Endothelial cell of umbilical vein (primary cell): ENCODE data around the gene LINC00237. TPM values are rescaled to one million over a fixed set of nuclear protein-coding genes. Genes with fewer than 3 reads are reported as not detected.

Experiments used
- BruUV-seq: library from RNA; stranded (reverse); fragments of 400-500 nt; replicated peaks from 2 replicates; lab custom pipeline; 2021; lab: Mats Ljungman, UMichigan
- CTCF ChIA-PET: fragments of 300-600, 350-600 bp; sonication (Branson Sonifier 250); formaldehyde crosslinking; loops from one replicate; lab custom pipeline; 2021; ENCODE audit warnings: antibody characterized with exemption, inconsistent platforms; lab: Charles Lee
- POLR2A ChIA-PET: fragments of 300-600, 350-600 bp; sonication (Branson Sonifier 250); formaldehyde crosslinking; loops from one replicate; lab custom pipeline; 2021; ENCODE audit warnings: antibody characterized with exemption, inconsistent platforms; lab: Charles Lee
- DNase-seq: peaks from one replicate; pipeline ENCODE4 v3.0.0-alpha.2; 2011; ENCODE audit warnings: low read depth, low spot score
- FAIRE-seq: peaks from 2 replicates; lab custom pipeline; 2011; peaks lifted over from hg19 to GRCh38; lab: Jason Lieb, UNC
- H2AFZ ChIP-seq: 2 replicates; pipeline ENCODE4 v1.6.0; 2012; ENCODE audit warnings: low read depth, low read length, control low read depth, inconsistent platforms
- H3K27ac ChIP-seq: 2 replicates; pipeline ENCODE4 v1.5.1; 2011; ENCODE audit warnings: low read depth, mild to moderate bottlenecking, control low read depth, low read length, moderate library complexity; ENCODE audit not compliant: insufficient read depth
- H3K27me3 ChIP-seq, 2 experiments: 2 replicates each; pipeline versions ENCODE4 v1.6.0 to v1.6.1; 2011; ENCODE audit warnings: low read length in 2 of 2, mixed read lengths in 1 of 2; ENCODE audit not compliant: control insufficient read depth in 2 of 2, insufficient read depth in 2 of 2
- H3K36me3 ChIP-seq, 2 experiments: 2 replicates in 1 of 2; 3 replicates in 1 of 2; pipeline ENCODE4 v1.5.1; 2011; ENCODE audit warnings: low read length in 2 of 2, mild to moderate bottlenecking in 1 of 2, moderate library complexity in 1 of 2; ENCODE audit not compliant: control insufficient read depth in 2 of 2, insufficient read depth in 2 of 2; ENCODE audit errors: extremely low read depth in 1 of 2
- H3K4me1 ChIP-seq: 3 replicates; pipeline ENCODE4 v1.5.1; 2011; ENCODE audit warnings: mild to moderate bottlenecking, low read length; ENCODE audit not compliant: control insufficient read depth, insufficient read depth; ENCODE audit errors: extremely low read depth
- H3K4me2 ChIP-seq: 2 replicates; pipeline ENCODE4 v1.6.1; 2011; ENCODE audit warnings: low read length, control low read depth, mixed read lengths; ENCODE audit not compliant: insufficient read depth
- H3K4me3 ChIP-seq, 3 experiments: fragments of 200-600 bp in 1 of 3; sonication (generic), shearing (Covaris generic) in 1 of 3; replicated peaks in 1 of 3; 2 replicates each; pipeline ENCODE4 v1.5.1; 2011 to 2016; ENCODE audit warnings: control low read depth in 3 of 3, low read length in 3 of 3, mild to moderate bottlenecking in 2 of 3, inconsistent platforms in 1 of 3, low read depth in 1 of 3, moderate library complexity in 1 of 3; ENCODE audit not compliant: insufficient read depth in 1 of 3
- H3K79me2 ChIP-seq: 2 replicates; pipeline ENCODE4 v1.6.0; 2012; ENCODE audit warnings: low read length, inconsistent platforms; ENCODE audit not compliant: control insufficient read depth, insufficient read depth
- H3K9ac ChIP-seq: replicated peaks from 2 replicates; pipeline ENCODE3; 2011; ENCODE audit warnings: low read length, control low read depth; ENCODE audit not compliant: insufficient read depth; ENCODE audit errors: extremely low read depth
- H3K9me1 ChIP-seq: replicated peaks from 3 replicates; pipeline ENCODE4 v1.6.0; 2011; ENCODE audit warnings: mild to moderate bottlenecking, low read length; ENCODE audit not compliant: control insufficient read depth, insufficient read depth; ENCODE audit errors: extremely low read depth
- H3K9me3 ChIP-seq: replicated peaks from 2 replicates; pipeline ENCODE4 v1.5.1; 2012; ENCODE audit warnings: low read length, inconsistent platforms; ENCODE audit not compliant: control insufficient read depth, insufficient read depth
- H4K20me1 ChIP-seq: replicated peaks from 2 replicates; pipeline ENCODE3; 2011; ENCODE audit warnings: mild to moderate bottlenecking, low read length; ENCODE audit not compliant: control insufficient read depth, insufficient read depth; ENCODE audit errors: extremely low read depth
- CTCF ChIP-seq, 2 donors: IDR thresholded peaks; 1 replicate in 1 of 2; 2 replicates in 1 of 2; pipeline ENCODE4 v1.5.1; 2011; ENCODE audit warnings: low read length in 2 of 2, mild to moderate bottlenecking in 2 of 2, moderate library complexity in 2 of 2, control low read depth in 1 of 2, inconsistent platforms in 1 of 2, low read depth in 1 of 2; ENCODE audit not compliant: insufficient read depth in 1 of 2; ENCODE audit errors: extremely low read depth in 1 of 2
- EZH2 ChIP-seq: IDR thresholded peaks from 2 replicates; pipeline ENCODE4 v1.6.1; 2012; ENCODE audit warnings: borderline replicate concordance, low read depth, mild to moderate bottlenecking, moderate library complexity, low read length, inconsistent platforms; ENCODE audit not compliant: severe bottlenecking
- FOS ChIP-seq: IDR thresholded peaks from 2 replicates; pipeline ENCODE4 v1.6.1; 2011; ENCODE audit warnings: mild to moderate bottlenecking, low read length, moderate library complexity, borderline replicate concordance; ENCODE audit not compliant: insufficient read depth
- GATA2 ChIP-seq: IDR thresholded peaks from 2 replicates; pipeline ENCODE4 v1.7.0; 2011; ENCODE audit warnings: low read depth, mild to moderate bottlenecking, moderate library complexity, mixed read lengths, low read length; ENCODE audit not compliant: insufficient read length, insufficient read depth
- JUN ChIP-seq: IDR thresholded peaks from 2 replicates; pipeline ENCODE4 v1.6.1; 2011; ENCODE audit warnings: borderline replicate concordance, low read depth; ENCODE audit not compliant: insufficient read length, insufficient read depth
- MAX ChIP-seq: IDR thresholded peaks from 2 replicates; pipeline ENCODE4 v1.6.1; 2011; ENCODE audit not compliant: insufficient read depth, insufficient read length
- MYC ChIP-seq: IDR thresholded peaks from one replicate; pipeline ENCODE4 v1.6.1; 2011; ENCODE audit warnings: mild to moderate bottlenecking, low read depth, low read length
- POLR2A ChIP-seq: IDR thresholded peaks from 2 replicates; pipeline ENCODE4 v1.6.1; 2012; ENCODE audit warnings: low read depth, mild to moderate bottlenecking, control low read depth, low read length
- POLR2AphosphoS5 ChIP-seq: IDR thresholded peaks from 2 replicates; pipeline ENCODE4 v1.6.1; 2012; ENCODE audit warnings: low read depth, mild to moderate bottlenecking, control low read depth, low read length, moderate library complexity; ENCODE audit not compliant: insufficient read depth
- dilution Hi-C: fragments of 300-500 bp; cut with MboI; formaldehyde crosslinking; loops from one replicate; pipeline ENCODE4 v1.15.0; 2019; ENCODE audit warnings: low sequenced_read_pairs; ENCODE audit not compliant: extremely low pct_ligation_motif_present
- intact Hi-C: fragments of 100-400 bp; cut with micrococcal nuclease; formaldehyde crosslinking; loops from one replicate; pipeline ENCODE4 v1.10.0; 2022
- polyA plus RNA-seq, 4 experiments: library from polyadenylated mRNA; depleted of rRNA in 3 of 4; stranded (reverse) in 3 of 4; unstranded in 1 of 4; fragments of >200 nt; gene quantifications; 2 replicates each; pipeline versions ENCODE4 v1.2.1 to v1.2.3, GENCODE V29; 2011 to 2012; ENCODE audit warnings: missing spikeins in 1 of 4
- total RNA-seq: library from RNA; stranded (reverse); gene quantifications from 2 replicates; pipeline ENCODE4 v1.2.3, GENCODE V29; 2021

LINC00237 gene
- total and polyA plus RNA-seq, 2 donors (not counting 3 experiments of a cell fraction or from before 2014, with no cell fraction given), result not detected

GRCh38 chr20:21050710-21051109 is 55.4 kb downstream of the LINC00237 start:
- no peak overlapping the region for H3K4me3 ChIP-seq
- CTCF ChIA-PET, result interaction anchor here (1.1 kb wide), 1 partner anchor 455 kb away, joined by 8 read pairs; no protein-coding TSS in a partner anchor
- no peak overlapping the region for H2AFZ ChIP-seq
- POLR2A ChIA-PET, result no interaction called here
- H4K20me1 ChIP-seq, result no peaks in the 10 kb centered on the region
- H3K27me3 ChIP-seq, result peaks cover 0 to 2% of the 10 kb centered on the region in 2 experiments
- no peak overlapping the region for H3K9ac ChIP-seq
- H3K27ac ChIP-seq, result no peak overlapping the region
- dilution Hi-C loops (no loop called here), intact Hi-C loops (no loop called here)
- BruUV-seq, result no TSS peak
- H3K4me1 ChIP-seq, result no peaks in the 10 kb centered on the region
- TF ChIP-seq MYC (no peak), POLR2AphosphoS5 (no peak), EZH2 (no peak), POLR2A (no peak), FOS (no peak), CTCF (IDR thresholded peaks at IDR 0.05; ENCODE audit: extremely low read depth in 1 of 2, insufficient read depth in 1 of 2, low read depth in 1 of 2, low read length in 2 of 2) (no peak), JUN (no peak), MAX (no peak), GATA2 (no peak)
- no peaks in the 10 kb centered on the region for H3K36me3 ChIP-seq
- no peak overlapping the region for H3K4me2 ChIP-seq
- DNase-seq (no peak), FAIRE-seq (no peak)
- no peaks in the 10 kb centered on the region for H3K9me1 ChIP-seq
- H3K9me3 ChIP-seq, result no peaks in the 10 kb centered on the region
- H3K79me2 ChIP-seq, result no peaks in the 10 kb centered on the region
